Right lobe of liver (tissue), 6 donors: ENCODE measurements around the gene FGF3. TPM values are rescaled to one million over a fixed set of nuclear protein-coding genes. Genes with fewer than 3 reads are reported as not detected.

Experiments used
- ATAC-seq, 4 donors: fragments of 200-7000 bp; cut with Tn5 transposase; one replicate each; pipeline ENCODE4 v1.9.1; 2020; ENCODE audit warnings: mild to moderate bottlenecking in 4 of 4, moderate library complexity in 4 of 4
- DNase-seq, 3 donors: peaks; one replicate each; pipeline ENCODE4 v3.0.0-alpha.2; 2020
- H3K27ac ChIP-seq, 3 donors: fragments of 200-600 bp; one replicate each; pipeline ENCODE4 v1.8.0; 2022
- H3K27me3 ChIP-seq, 2 donors: fragments of 200-600 bp; one replicate each; pipeline ENCODE4 v1.8.0; 2022
- H3K36me3 ChIP-seq, 4 donors: fragments of 200-600 bp; sonication (generic) in 1 of 4; one replicate each; pipeline versions ENCODE4 v1.5.1 to v1.8.0; 2017 to 2022; ENCODE audit warnings: control low read depth in 1 of 4
- H3K4me1 ChIP-seq, 4 donors: fragments of 200-600 bp; sonication (generic) in 1 of 4; one replicate each; pipeline versions ENCODE4 v1.5.1 to v1.8.0; 2017 to 2022; ENCODE audit warnings: control low read depth in 1 of 4
- H3K4me3 ChIP-seq, 3 donors: fragments of 200-600 bp; one replicate each; pipeline ENCODE4 v1.8.0; 2022
- H3K9me3 ChIP-seq, 4 donors: fragments of 200-600 bp; sonication (generic) in 1 of 4; one replicate each; pipeline versions ENCODE4 v1.5.1 to v1.8.0; 2017 to 2022; ENCODE audit warnings: control low read depth in 1 of 4
- POLR2A ChIP-seq: fragments of 450-650 bp; IDR thresholded peaks from one replicate; pipeline ENCODE4 v1.6.1; 2017; ENCODE audit warnings: antibody characterized with exemption, mild to moderate bottlenecking
- WGBS: methylation state at CpG from one replicate; pipeline ENCODE4 v1.1.6; 2018; ENCODE audit warnings: low coverage, low lambda C conversion rate; ENCODE audit not compliant: insufficient coverage; ENCODE audit errors: missing lambda C conversion rate; 5-methylcytosine and 5-hydroxymethylcytosine counted together
- intact Hi-C, 2 donors: fragments of 100-400 bp; cut with DNase I; formaldehyde crosslinking; loops; one replicate each; pipeline versions ENCODE4 v1.11.2 to v1.14.1; 2022
- total RNA-seq, 6 experiments: library from RNA; depleted of rRNA in 2 of 6; stranded (reverse); fragments of >200 nt in 2 of 6; fragmentation: NEBNext Ultra II Directional in 3 of 6; extraction: Animal tissue kit (Norgen Biotek cat#: 25700) in 3 of 6; gene quantifications; one replicate each; pipeline versions ENCODE4 v1.1.0 to v1.2.4, GENCODE V29; 2016 to 2023
- TF ChIP-seq, protein P1 (sequence below), 4 donors: fragments of 200-600 bp in 3 of 4; fragments of 450-650 bp in 1 of 4; IDR thresholded peaks; one replicate each; pipeline versions ENCODE4 v1.5.1 to v1.8.0; 2016 to 2022; ENCODE audit warnings: antibody characterized with exemption in 4 of 4, mild to moderate bottlenecking in 2 of 4
- donor health status: DM: no; HTN: yes; CAD: no.
- donor health status: DM: no; HTN: no; CAD: no.
- donor health status: DM: no; HTN: no; CAD: no.
- donor health status: DM: no; HTN: yes; CAD: no.
- donor health status: DM: no; HTN: yes; CAD: no.

The FGF3 gene
- total RNA-seq, 6 experiments from 2014 or later: not detected

DNA sequence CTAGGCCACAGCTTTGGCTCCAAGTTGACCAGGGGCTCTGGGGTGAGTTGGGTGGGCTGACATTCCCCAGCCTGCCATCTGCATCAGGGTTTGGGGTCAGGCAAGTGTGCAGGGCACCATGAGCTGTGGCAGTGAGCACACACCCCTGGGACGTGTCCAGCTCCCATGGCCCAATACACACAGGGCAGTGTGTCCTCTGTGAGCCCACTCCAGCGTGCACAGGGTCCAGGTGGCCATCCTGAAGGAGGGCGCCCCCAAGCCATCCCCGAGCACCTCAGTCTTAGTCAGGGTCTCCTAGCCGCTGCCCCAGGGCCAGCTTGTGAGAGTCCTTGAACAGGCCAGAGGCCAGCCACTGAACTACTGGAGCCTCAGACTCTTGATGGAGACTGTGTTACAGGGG lies 1.2 kb upstream of the FGF3 start:
- DNase-seq (no peak), ATAC-seq (peak in 1 of 4 donors; percentile 9)
- no peaks in the 10 kb centered on the region for H3K4me1 ChIP-seq
- no peak overlapping the region for H3K4me3 ChIP-seq
- TF ChIP-seq POLR2A: no peak
- TF ChIP-seq, protein P1, sequence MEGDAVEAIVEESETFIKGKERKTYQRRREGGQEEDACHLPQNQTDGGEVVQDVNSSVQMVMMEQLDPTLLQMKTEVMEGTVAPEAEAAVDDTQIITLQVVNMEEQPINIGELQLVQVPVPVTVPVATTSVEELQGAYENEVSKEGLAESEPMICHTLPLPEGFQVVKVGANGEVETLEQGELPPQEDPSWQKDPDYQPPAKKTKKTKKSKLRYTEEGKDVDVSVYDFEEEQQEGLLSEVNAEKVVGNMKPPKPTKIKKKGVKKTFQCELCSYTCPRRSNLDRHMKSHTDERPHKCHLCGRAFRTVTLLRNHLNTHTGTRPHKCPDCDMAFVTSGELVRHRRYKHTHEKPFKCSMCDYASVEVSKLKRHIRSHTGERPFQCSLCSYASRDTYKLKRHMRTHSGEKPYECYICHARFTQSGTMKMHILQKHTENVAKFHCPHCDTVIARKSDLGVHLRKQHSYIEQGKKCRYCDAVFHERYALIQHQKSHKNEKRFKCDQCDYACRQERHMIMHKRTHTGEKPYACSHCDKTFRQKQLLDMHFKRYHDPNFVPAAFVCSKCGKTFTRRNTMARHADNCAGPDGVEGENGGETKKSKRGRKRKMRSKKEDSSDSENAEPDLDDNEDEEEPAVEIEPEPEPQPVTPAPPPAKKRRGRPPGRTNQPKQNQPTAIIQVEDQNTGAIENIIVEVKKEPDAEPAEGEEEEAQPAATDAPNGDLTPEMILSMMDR (IDR thresholded peaks at IDR 0.05): no peak
- no peaks in the 10 kb centered on the region for H3K36me3 ChIP-seq
- no CpG with 5 or more reads among the region's 5 CpGs for WGBS
- intact Hi-C loops: no loop called here
- peaks cover 5 to 34% of the 10 kb centered on the region in 2 donors for H3K27me3 ChIP-seq
- no peaks in the 10 kb centered on the region for H3K9me3 ChIP-seq
- no peak overlapping the region for H3K27ac ChIP-seq

DNA sequence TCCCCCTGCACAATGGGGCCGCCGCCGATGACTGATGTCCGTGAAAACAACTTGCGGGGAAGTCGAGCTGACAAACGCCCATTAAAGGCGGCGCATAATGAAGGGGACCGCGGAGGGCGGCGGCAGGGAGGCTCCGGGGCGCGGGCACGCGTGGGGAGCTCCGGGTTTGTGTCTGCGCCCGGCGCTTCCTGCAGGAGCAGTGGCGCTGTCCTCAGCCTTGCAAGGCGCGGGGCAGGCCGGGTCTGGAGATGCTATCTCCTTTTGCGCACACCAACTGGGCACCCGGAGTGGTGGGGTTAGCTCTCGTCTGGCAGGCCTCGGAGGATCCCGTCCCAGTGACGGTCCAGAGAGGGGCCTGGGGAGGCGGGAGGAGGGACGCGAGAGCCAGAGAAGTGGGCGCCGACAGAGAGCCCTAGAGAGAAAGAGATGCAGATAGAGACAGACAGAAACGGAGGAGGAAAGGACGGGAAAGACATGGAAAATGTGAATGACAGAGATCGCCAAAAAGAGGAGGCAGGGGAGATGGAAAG lies 390 bp upstream of the FGF3 start:
- ATAC-seq: no peak
- H3K4me1 ChIP-seq: no peaks in the 10 kb centered on the region
- intact Hi-C loops: no loop called here
- H3K27me3 ChIP-seq: peaks cover 5 to 34% of the 10 kb centered on the region in 2 donors
- H3K36me3 ChIP-seq: no peaks in the 10 kb centered on the region
- H3K4me3 ChIP-seq: no peak overlapping the region
- TF ChIP-seq POLR2A: no peak
- TF ChIP-seq, protein P1 (IDR thresholded peaks at IDR 0.05): no peak
- H3K9me3 ChIP-seq: no peaks in the 10 kb centered on the region
- no peak for DNase-seq
- no peak overlapping the region for H3K27ac ChIP-seq
- WGBS: 1% methylated on average over 25 of the region's 40 CpGs

DNA sequence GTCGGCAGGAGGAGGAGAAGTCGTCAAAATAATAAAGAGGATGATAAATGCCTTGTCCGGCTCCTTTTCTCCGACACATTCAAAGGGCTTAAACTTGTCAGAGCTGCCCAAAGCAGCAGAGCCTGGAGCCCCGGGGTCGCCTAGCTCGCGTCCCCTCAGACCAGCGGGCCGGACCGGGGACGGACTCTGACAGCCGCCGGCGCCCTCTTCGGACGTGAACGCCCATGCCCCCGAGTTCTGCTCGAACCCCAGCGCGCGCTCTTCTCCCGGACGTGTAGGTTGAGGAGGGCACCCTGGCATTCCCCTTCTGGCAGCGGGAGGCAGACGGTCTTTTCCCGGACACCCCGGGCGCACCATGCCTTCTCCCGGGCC lies 999 bp downstream of the FGF3 start:
- no peaks in the 10 kb centered on the region for H3K4me1 ChIP-seq
- H3K27me3 ChIP-seq: peaks cover 5 to 34% of the 10 kb centered on the region in 2 donors
- TF ChIP-seq POLR2A: no peak
- TF ChIP-seq, protein P1 (IDR thresholded peaks at IDR 0.05): no peak
- no peak for DNase-seq
- intact Hi-C loops: no loop called here
- WGBS: 1% methylated on average over 18 of the region's 31 CpGs
- H3K9me3 ChIP-seq: no peaks in the 10 kb centered on the region
- no peaks in the 10 kb centered on the region for H3K36me3 ChIP-seq
- no peak overlapping the region for H3K4me3 ChIP-seq
- no peak for ATAC-seq
- H3K27ac ChIP-seq: no peak overlapping the region

DNA sequence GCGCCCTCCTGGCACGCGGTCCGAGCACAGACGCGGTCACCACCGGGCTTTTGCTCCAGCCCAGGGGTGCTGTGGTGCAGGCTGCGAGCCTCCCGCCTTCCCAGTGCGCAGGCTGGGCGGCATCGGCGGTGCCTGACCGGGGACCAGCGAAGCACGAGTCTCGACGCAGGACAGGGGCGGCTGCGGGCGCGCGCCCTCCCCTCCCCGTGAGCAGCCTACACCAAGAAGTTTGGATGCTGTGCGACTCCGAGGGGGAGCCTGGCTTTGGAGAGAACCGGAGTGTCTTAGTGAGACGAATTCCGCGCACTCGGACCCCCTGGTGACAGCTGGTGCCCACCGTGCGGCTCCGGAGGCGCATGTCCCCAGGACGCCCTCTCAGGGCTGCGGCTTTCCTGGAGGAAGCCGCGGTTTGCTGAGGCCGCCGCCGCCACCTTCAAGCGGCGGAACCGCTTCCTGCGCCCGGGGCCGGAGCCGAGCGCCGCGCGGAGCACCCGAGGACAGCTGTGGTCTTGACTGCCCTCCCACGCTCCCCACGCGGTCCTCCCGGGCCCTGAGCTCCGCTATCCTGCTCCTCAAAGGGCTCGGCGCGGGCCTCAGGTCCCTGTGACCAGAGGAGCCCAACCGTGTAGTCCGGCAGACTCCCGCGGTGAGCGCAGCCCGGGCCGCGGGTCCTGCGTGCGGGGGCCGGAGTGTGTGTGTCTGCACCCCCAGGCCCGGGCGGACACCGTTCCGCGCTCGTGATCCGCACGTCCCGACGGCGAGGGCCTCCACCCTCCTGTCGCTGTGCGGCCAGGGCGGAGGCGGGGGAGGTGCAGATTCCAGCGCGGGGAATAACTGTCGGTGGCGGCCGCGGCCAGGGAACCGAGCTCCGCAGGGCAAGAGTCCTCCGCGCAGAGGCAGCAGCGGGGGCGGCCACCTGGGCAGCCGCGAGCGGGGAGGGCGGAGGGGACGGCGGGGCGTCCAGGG lies 1.7 kb downstream of the FGF3 start:
- 3% methylated on average over 6 of the region's 107 CpGs for WGBS
- intact Hi-C loops: no loop called here
- Histone ChIP-seq H3K4me1 (no peaks in the 10 kb centered on the region), H3K36me3 (no peaks in the 10 kb centered on the region), H3K27me3 (peaks cover 5 to 34% of the 10 kb centered on the region in 2 donors), H3K27ac (no peak overlapping the region), H3K4me3 (no peak overlapping the region), H3K9me3 (no peaks in the 10 kb centered on the region)
- TF ChIP-seq POLR2A: no peak
- TF ChIP-seq, protein P1 (IDR thresholded peaks at IDR 0.05): no peak
- DNase-seq: peak in 1 of 3 donors; percentile 52
- ATAC-seq: peak; percentile 38 to 71 (median 48)
